Lower leg skin (tissue), 3 donors: ENCODE results near the gene CLC.

Experiments used
- POLR2A ChIP-seq, 2 donors: fragments of 450-650 bp; IDR thresholded peaks; one replicate each; pipeline ENCODE4 v1.6.1; 2016 to 2017; ENCODE audit warnings: antibody characterized with exemption in 2 of 2, mild to moderate bottlenecking in 1 of 2, moderate library complexity in 1 of 2
- TF ChIP-seq, protein P1 (sequence below), 3 donors: fragments of 450-650 bp; IDR thresholded peaks; one replicate each; pipeline ENCODE4 v1.5.1; 2016; ENCODE audit warnings: antibody characterized with exemption in 3 of 3, mild to moderate bottlenecking in 3 of 3, moderate library complexity in 2 of 3

DNA sequence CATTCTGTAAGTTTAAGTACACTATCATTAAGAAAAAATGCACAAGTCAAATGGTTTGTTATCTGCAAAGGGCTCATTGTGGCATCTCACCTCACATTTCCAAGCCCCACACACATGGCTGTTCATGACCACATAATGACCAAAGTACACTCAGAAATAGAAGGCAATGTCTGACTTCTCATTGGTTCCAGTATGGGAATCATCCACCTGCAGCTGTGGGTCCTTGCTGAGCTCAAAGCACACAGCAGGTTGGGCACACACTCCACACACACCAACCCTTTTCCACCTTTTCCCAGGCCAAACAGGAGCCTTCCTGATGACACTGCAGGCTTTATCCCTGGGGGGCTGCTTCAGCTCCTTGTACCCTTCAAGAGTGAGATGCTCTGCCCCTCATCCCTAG, 11.8 kb downstream of the CLC start:
- TF ChIP-seq POLR2A (IDR thresholded peaks at IDR 0.05): no peak
- TF ChIP-seq, protein P1, sequence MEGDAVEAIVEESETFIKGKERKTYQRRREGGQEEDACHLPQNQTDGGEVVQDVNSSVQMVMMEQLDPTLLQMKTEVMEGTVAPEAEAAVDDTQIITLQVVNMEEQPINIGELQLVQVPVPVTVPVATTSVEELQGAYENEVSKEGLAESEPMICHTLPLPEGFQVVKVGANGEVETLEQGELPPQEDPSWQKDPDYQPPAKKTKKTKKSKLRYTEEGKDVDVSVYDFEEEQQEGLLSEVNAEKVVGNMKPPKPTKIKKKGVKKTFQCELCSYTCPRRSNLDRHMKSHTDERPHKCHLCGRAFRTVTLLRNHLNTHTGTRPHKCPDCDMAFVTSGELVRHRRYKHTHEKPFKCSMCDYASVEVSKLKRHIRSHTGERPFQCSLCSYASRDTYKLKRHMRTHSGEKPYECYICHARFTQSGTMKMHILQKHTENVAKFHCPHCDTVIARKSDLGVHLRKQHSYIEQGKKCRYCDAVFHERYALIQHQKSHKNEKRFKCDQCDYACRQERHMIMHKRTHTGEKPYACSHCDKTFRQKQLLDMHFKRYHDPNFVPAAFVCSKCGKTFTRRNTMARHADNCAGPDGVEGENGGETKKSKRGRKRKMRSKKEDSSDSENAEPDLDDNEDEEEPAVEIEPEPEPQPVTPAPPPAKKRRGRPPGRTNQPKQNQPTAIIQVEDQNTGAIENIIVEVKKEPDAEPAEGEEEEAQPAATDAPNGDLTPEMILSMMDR (IDR thresholded peaks at IDR 0.05): no peak
